ENCODE results near the gene DMAP1.

Gene DMAP1

DNA sequence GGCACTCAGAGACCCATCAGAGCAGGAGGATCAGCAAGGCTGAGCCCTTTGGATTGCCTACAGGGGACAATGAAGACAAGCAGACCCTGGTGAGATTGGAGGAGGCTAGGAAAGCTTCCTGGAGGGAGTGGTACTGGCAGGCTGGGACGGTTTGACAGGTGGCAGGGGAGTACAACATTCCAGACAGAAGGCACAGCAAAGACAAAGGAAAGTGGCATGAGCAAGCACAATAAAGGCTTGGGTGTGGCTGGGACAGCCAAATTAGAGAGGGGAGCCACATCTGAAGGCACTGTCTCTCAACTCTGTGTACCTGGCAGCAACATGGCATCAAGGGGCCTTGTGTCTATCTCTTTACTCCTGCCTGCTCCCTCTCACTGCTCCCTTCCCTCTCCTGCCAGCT is 38.2 kb downstream of the DMAP1 start:
- intact Hi-C loops (cut with DNase I; ENCODE audit: low total_unique reads), result no loop called here
- Histone ChIP-seq H3K4me1 (no peaks in the 10 kb centered on the region), H3K36me3 (peaks cover 3 to 60% (median 13%) of the 10 kb centered on the region in 3 donors), H3K4me3 (no peak overlapping the region), H3K27ac (no peak overlapping the region), H3K9me3 (no peaks in the 10 kb centered on the region), H3K27me3 (no peaks in the 10 kb centered on the region)
- TF ChIP-seq, protein P1, sequence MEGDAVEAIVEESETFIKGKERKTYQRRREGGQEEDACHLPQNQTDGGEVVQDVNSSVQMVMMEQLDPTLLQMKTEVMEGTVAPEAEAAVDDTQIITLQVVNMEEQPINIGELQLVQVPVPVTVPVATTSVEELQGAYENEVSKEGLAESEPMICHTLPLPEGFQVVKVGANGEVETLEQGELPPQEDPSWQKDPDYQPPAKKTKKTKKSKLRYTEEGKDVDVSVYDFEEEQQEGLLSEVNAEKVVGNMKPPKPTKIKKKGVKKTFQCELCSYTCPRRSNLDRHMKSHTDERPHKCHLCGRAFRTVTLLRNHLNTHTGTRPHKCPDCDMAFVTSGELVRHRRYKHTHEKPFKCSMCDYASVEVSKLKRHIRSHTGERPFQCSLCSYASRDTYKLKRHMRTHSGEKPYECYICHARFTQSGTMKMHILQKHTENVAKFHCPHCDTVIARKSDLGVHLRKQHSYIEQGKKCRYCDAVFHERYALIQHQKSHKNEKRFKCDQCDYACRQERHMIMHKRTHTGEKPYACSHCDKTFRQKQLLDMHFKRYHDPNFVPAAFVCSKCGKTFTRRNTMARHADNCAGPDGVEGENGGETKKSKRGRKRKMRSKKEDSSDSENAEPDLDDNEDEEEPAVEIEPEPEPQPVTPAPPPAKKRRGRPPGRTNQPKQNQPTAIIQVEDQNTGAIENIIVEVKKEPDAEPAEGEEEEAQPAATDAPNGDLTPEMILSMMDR (IDR thresholded peaks at IDR 0.05), result no peak
- DNase-seq, result no peak

DNA sequence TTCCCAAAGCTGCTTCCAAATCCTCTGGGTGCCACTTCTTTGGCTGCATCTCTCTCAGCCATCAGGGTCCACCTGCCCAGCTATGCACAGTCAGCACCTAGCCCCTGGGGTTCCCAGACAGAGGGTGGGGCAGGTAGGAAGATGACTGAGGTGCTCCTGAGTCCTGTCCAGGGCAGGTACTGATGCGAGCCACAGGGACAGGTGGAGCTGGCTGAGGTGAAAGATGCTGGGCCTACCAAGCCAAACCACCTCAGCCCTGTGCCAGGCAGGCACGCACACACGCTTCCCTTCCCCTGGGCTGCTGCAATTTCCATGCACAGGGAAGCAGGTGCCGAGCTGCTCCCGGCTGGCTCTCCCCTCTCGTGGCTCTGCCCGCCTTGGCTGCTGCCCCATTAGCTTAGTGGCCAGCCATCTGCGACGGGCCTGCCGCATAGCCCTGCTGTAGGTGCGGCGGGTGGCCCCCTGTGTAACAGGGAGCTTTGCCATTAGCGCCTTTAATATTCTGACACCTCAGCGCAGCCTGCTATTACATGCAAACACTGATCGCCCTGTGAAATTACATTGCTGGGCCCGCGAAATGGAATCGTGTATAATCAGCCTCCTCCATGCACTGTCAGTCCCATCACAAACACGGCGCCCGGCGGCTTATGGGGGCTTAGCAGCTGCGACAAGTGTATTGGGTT is 38.9 kb downstream of the DMAP1 start:
- intact Hi-C loops (cut with DNase I; ENCODE audit: low total_unique reads), result no loop called here
- H3K27me3 ChIP-seq, result no peaks in the 10 kb centered on the region
- no peak for DNase-seq
- H3K36me3 ChIP-seq, result peaks cover 5 to 64% (median 12%) of the 10 kb centered on the region in 3 donors
- no peaks in the 10 kb centered on the region for H3K9me3 ChIP-seq
- no peak overlapping the region for H3K27ac ChIP-seq
- no peak overlapping the region for H3K4me3 ChIP-seq
- TF ChIP-seq, protein P1 (IDR thresholded peaks at IDR 0.05), result no peak
- no peaks in the 10 kb centered on the region for H3K4me1 ChIP-seq

DNA sequence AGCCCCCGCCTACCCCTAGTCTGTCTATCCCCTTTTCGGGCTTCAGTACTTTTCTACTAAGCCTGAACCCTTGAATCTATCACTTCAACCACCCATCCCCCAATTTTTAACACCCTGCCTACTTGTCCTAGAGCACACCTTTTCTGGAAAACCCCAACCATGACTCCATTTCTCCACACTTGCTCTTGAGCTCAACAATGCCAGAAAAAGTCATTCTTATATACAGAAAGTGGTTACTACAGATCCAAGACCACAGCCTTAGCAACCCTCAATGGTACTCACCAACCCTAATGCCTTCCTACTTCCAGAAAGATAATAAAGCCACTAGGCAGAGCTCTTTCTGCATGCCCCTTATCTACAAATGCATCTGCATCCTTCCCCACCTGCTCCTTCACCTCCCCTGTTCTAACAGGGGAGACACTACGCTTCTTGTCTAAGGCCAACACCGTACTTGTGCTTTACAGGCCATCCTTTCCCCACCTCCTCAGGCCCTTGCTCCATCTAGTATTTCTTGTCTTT is 41.2 kb downstream of the DMAP1 start:
- intact Hi-C loops (cut with DNase I; ENCODE audit: low total_unique reads), result no loop called here
- no peaks in the 10 kb centered on the region for H3K27me3 ChIP-seq
- H3K27ac ChIP-seq, result no peak overlapping the region
- H3K4me3 ChIP-seq, result no peak overlapping the region
- H3K4me1 ChIP-seq, result no peaks in the 10 kb centered on the region
- no peak for DNase-seq
- H3K36me3 ChIP-seq, result peaks cover 6 to 60% (median 6%) of the 10 kb centered on the region in 3 donors
- no peaks in the 10 kb centered on the region for H3K9me3 ChIP-seq
- TF ChIP-seq, protein P1 (IDR thresholded peaks at IDR 0.05), result no peak

DNA sequence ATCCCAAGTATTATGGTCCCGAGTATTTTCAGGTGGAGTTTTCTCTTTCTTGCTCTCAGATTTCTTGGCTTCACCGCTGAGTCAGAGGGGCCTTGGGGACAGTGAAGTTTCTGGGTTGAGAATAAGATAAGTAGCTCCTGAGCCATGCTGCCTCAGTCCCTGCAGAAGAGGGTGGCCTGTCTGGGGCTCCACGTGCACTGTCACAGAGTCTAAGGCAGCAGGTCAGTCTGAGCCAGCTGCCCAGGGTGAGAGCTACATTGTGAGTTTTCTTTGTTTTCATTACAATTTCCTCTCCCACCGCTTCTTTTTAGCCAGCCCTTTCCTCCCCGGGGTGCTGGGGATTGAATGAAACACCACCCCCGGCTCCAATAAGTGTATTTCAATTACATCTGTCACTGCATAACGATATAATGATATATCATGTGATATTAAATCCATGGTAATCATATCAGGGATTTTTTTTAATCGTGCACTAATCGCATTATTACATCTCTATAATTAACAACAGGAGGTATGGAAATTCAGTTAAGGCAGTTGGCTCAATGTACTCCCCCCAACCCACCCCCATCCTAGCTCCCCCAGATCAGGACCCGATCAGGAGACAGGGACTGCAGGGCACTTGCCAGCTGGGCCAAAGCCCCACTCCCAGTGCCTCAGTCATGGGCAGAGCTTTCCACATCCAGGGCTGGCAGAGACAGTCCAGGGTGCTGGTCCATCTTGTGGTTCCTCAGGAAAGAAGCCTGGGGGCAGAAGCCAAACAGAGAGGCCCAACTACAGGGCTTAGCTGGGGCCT is 43.7 kb downstream of the DMAP1 start:
- H3K4me1 ChIP-seq, result no peaks in the 10 kb centered on the region
- peaks cover 0 to 45% (median 6%) of the 10 kb centered on the region in 3 donors for H3K36me3 ChIP-seq
- H3K27ac ChIP-seq, result no peak overlapping the region
- no peak for DNase-seq
- intact Hi-C loops (cut with DNase I; ENCODE audit: low total_unique reads), result no loop called here
- no peak overlapping the region for H3K4me3 ChIP-seq
- TF ChIP-seq, protein P1 (IDR thresholded peaks at IDR 0.05), result no peak
- no peaks in the 10 kb centered on the region for H3K9me3 ChIP-seq
- no peaks in the 10 kb centered on the region for H3K27me3 ChIP-seq

DNA sequence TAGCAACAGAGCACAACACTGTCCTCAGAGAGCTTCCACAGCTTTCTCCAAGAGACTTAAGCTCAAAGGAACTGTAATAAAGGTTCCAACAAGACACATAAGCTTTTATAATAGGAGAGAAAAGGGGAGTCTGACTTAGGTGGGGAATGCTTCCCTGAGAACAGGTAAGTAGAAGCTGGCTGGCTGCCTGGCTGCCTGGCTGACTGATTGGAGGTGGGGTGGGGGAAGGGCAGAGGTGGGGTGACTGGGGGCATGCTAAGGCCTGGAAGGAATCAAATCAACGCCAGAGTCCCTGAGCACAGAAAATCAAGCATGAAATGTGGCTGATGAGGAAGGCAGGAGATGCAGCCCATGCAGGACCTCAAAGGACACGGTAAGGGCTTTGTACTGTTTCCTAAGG is 45.8 kb downstream of the DMAP1 start:
- Histone ChIP-seq H3K27ac (no peak overlapping the region), H3K9me3 (no peaks in the 10 kb centered on the region), H3K4me1 (no peaks in the 10 kb centered on the region), H3K36me3 (peaks cover 0 to 32% (median 6%) of the 10 kb centered on the region in 3 donors), H3K4me3 (no peak overlapping the region), H3K27me3 (no peaks in the 10 kb centered on the region)
- TF ChIP-seq, protein P1 (IDR thresholded peaks at IDR 0.05), result no peak
- intact Hi-C loops (cut with DNase I; ENCODE audit: low total_unique reads), result no loop called here
- no peak for DNase-seq
